Fibroblast of skin of abdomen (primary cell): Measurements from ENCODE around the gene OMP. TPM values are rescaled to one million over a fixed set of nuclear protein-coding genes. Genes with fewer than 3 reads are reported as not detected.
"Not testable (repeated sequence)": the region's sequence is repeated elsewhere in the genome, so short reads cannot be mapped to it uniquely, and the experiment has no call there.

Source experiments
- DNase-seq: peaks from one replicate; pipeline ENCODE4 v3.0.0-alpha.2; 2013
- polyA plus RNA-seq, 2 experiments: library from polyadenylated mRNA; unstranded; fragments of 120-200 nt; gene quantifications; one replicate each; pipeline ENCODE4 v1.2.1, GENCODE V29; 2013; ENCODE audit not compliant: insufficient read length in 2 of 2

Gene OMP
- polyA plus RNA-seq (2013, experiment 1 of 2; ENCODE audit: insufficient read length) = not detected
- not detected for polyA plus RNA-seq (2013, experiment 2 of 2; ENCODE audit: insufficient read length)

DNA sequence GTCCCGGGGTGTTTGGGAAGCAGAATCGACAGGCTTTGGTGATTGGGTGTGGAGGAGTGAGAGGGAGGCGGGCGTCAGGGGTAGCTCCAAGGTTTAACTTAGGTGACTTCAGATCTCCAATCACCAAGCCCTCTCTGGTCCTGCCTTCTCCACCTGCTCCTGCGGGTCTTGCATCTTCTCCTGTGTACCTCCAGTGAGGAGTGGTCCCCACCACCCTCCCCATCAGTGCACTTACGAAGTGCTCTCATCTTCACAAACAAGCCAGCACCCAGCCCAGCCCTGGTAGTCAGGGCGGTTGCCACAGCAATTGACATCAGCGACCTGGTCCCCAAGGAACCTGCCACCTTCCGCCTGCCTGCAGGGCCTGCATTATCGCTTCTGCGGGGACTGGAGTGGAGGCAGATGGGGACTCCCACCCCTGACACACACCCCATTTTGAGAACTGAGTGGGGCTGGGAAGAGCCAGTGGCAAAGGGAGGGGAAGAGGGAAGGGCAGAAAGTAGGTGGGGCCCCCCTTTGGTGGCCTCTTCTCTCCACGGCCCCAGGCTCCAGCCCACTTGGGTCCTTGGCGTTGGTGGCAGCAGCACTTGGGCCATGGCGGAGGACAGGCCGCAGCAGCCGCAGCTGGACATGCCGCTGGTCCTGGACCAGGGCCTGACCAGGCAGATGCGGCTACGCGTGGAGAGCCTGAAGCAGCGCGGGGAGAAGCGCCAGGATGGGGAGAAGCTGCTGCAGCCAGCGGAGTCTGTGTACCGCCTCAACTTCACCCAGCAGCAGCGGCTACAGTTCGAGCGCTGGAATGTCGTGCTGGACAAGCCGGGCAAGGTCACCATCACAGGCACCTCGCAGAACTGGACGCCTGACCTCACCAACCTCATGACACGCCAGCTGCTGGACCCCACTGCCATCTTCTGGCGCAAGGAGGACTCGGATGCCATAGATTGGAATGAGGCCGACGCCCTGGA is at the start of gene OMP:
Gene OMP, plus strand, starts transcription at position 595 of the 965 bp plus-strand sequence. Its CDS starts 0 bp downstream, at position 595.
- DNase-seq = no peak

DNA sequence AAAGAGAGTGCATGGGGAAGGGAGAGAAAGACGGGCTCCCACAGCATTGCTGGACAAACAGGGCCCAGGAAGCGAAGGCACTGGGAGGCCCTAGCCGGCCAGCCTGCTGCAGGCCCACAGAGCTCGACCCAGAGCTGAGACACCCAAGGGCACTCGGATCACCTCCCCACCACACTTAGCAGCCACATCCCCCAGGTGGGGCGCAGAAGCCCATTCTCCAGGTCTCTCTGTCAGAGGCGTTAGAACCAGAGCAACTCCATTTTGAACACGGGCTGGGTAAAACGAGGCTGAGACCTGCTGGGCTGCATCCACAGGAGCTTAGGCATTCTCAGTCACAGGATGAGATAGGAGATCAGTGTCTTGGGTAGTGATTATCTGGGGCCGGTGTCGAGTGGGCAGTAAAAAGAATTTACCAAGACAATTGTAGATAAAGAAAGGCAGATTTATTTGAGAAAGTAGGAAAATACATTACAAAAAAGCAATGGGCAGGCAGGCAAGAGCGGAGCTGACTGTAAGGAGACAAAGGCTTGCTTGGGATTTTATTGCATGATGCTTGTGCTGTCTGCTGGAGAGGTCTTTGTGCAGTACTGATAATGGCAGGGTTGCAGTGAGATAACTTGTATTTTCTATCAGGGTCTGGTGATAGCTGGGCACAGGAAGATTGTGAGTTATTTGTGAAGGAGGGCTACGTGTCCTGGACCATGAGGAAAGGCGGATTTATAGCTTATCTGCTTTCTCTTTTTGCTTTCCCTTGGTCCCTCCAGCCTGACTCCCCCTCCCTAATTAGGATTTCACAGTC is 49.2 kb upstream of the OMP start:
- DNase-seq = no peak

DNA sequence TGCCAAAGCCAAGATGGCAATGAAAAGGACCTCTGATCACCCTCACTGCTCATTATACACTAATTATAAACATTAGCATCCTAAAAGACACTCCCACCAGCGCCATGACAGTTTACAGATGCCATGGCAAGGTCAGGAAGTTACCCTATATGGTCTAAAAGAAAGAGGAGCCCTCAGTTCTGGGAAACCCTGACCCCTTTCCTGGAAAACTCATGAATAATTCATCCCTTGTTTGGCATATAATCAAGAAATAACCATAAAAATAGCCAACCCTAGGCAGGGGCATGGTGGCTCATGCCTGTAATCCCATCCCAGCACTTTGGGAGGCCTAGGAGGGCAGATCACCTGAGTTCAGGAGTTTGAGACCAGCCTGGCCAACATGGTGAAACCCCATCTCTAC is 48.6 kb upstream of the OMP start:
- no peak for DNase-seq

DNA sequence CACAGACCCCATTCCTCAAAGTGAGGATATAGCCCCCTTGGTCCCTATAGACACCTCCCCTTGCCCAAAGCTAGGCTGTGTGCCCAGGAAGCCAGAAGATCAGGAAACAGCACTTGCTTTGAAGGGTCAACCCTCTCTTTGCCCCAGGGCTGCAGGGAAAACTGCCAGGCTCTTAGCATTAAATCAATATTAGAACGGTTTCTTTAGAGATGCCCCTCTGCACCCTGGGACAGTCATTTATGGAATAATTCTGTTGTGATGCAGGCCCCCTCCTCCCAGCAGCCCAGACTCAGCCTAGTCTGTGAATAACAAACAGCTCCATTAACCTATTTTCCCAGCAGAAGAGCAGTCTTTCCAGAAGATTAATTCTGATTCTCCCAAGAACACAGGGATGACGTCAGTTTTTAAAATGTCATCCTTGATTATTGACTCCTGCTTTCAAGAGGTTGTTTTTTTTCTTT is 47.5 kb upstream of the OMP start:
- DNase-seq = no peak

DNA sequence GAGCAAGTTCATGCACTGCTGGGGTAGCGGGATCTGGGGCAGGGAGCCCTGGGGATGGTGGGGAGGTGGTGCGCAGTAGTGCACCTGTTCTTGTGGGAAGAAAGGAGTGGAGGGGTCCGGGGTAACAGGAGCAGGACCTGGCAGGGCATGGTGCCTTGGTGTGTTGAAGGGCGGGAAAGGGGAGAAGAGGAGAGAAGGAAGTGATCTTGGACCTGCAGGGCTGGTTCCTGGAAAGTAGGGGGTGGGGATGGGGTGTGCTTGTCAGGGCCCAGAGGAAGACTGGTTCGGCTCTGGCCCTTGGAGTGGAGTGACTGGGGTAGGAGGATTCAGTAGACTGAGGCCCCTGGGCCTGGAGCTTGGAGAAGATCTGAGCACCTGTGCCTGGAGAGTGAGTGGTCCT is 46.7 kb upstream of the OMP start:
- DNase-seq = no peak

DNA sequence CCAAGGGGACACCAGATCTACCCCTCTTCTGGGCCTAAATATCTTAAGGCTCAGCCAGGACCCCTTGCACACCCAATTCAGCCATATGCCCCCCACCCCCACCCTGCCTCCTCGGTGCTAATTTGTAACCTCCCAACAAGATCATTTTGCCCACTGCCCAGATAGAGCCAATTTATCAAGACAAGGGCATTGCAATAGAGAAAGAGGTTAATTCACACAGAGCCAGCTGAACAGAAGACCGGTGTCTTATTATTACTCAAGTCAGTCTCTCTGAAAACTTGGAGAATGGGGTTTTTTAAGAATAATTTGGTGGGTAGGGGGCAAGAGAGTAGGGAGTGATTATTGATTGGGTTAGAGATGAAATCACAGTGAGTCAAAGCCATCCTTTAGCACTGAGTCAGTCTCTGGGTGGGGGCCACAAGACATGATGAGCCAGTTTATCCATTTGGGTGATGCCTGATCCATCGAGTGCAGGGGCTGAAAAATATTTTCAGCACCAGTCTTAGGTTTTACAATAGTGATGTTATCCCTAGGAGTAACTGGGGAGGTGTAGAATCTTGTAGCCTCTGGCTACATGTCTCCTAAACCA is 45.7 kb upstream of the OMP start:
- no peak for DNase-seq

DNA sequence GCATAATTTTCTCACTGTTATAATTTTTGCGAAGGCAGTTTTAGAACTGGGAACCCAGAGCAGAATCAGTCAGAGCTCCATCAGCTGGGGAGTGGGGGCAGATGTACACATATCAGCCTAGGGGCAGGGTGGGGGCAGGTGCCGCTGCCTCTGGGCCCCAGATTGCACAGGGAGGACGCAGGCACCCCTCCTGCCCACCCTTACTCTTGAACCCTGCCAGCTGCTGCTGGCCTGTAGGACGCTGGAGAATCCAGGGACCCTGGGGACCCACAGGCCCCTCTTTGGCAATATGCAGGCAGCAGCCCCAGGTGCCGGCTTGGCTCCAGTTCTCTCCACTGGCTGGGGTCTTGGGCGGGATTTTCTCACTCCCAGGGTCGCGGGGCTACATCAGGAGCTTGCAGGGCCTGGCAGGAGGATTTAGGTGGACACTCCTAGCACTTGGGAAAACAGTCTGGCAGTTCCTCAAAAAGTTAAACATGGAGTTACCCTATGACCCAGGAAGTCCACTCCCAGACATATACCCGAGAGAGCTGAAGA is 44.6 kb upstream of the OMP start:
- no peak for DNase-seq

- DNase-seq = no peak
Measured at GRCh38 chr11:77058900-77059299, 43.7 kb upstream of the OMP start.

DNA sequence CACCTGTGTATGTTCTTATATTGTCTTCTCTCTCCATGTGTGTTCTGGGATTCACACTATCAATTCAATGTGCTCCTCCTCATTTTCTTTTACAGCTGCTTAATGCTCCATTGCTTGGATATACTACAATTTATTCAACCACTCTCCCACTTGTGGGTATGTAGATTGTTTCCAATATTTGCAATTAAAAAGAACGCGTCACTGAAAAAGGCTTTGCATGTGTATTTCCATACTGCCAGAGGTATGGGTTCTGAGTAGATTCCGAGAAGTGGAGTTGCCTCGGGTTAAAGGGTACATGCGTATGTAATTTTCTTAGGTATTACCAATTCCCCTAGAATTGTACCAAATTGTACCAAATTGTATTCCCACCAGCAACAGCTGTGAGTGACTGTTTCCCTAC is 42.8 kb upstream of the OMP start:
- DNase-seq = no peak

- no peak for DNase-seq
Measured at GRCh38 chr11:77060234-77060633, 42.4 kb upstream of the OMP start.

DNA sequence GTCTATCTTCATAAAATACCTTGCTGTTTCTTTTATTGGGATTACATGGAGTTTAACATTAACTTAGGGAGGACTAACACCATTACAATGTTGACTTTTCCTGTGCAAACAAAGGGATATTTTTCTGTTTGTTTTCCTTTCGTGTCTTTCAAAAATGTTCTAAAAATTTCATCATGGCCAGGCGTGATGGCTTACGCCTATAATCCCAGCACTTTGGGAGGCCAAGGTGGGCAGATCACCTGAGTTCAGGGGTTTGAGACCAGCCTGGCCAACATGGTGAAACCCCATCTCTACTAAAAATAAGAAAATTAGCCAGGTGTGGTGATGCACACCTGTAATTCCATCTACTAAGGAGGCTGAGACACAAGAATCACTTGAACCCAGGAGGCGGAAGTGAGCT is 41.4 kb upstream of the OMP start:
- DNase-seq = not testable (repeated sequence)

- no peak for DNase-seq
Measured at GRCh38 chr11:77062924-77063323, 39.7 kb upstream of the OMP start.

GRCh38 chr11:77063407-77063806 is 39.2 kb upstream of the OMP start:
- DNase-seq = no peak

GRCh38 chr11:77063861-77064260 is 38.8 kb upstream of the OMP start:
- no peak for DNase-seq

DNA sequence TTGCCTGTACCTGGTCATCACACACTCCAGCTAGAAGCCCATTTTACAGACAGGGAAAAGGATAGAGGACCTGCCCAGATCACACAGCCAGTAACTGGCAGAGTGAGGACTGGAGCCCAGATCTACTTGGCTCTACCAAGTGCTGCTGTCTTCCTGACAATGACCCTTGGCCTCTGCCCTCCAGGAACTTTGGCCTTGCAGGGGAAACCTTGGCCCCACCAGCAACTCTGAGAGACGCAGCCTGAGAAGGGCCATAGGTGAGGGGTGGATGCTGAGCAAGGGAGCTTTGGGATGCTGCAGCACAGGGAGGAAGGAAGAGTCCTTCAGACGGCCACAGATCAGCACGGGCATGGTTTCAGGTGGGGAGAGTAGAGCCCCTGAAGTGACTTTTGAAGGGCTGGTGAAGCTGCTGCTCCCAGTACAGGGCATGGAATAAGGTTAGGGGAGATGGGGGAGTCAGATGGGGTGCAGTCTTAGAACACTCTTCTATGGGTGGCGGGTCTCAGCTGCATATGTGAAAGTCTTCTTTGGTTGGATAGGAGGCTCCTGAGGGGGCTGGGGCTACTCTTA is 37.9 kb upstream of the OMP start:
- no peak for DNase-seq

DNA sequence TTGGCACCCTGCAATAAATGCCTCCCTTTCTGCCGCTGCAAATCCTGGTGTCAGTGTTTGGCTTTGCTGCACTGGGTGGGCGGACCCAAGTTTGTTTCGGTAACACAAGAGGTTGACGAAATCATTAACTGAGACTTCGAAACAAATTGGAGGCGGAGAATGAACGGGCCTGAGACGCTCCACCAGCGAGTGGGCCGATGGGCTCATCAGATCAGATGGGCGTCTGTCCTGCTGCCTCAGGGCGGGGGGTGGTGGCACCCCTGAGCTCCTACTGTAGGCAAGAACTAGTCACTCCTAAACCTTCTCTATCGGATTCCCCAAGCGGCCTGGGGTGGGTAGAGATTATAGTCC is 36.8 kb upstream of the OMP start:
- DNase-seq = peak; percentile 52

- peak; percentile 94 for DNase-seq
Measured at GRCh38 chr11:77066229-77067042, 36.2 kb upstream of the OMP start, which contains the start of gene CAPN5. CAPN5 (plus strand) TSS chr11:77066971; CDS start chr11:77084887, 17,916 bp downstream.

DNA sequence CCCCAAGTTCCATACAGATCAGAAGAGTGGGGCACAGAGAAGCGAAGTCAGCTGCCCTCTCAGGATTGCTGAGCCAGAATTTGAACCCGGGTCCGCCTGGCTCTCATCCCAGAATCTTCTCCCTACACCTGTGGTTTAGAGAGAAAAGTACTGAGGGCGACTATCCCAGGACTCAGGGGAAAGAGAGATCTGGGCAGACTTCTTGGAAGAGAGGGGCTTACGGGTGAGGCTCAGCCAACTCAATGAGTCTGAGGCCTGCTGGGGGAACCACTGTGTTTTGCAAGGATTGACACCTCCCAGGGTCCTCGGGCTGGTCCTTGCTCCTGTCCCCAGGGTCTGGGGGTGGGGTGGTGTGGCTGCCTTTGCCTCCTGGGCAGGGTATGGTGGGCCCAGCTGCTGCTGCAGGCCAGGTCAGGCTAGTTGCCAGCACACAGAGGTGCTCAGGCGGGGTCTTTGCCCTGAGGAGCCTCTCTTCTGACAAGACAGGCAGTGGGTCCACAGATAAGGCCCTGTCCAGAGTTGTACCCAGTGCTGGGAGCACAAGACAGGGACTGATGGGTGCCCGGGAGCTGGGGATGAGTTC is 34.7 kb upstream of the OMP start:
- DNase-seq = no peak

GRCh38 chr11:77068457-77069335 is 33.9 kb upstream of the OMP start:
- DNase-seq = no peak
